ENCODE measurements around the gene TIMP3.

Gene TIMP3

GRCh38 chr22:32781695-32782094 lies 19.8 kb upstream of the TIMP3 start:
- no peak for DNase-seq
- in situ Hi-C loops (cut with MboI; ENCODE audit: low pct_unique_long_range_greater_than_20kb, low sequenced_read_pairs): no loop called here

GRCh38 chr22:32785321-32786026 lies 16.0 kb upstream of the TIMP3 start:
- no peak for DNase-seq
- in situ Hi-C loops (cut with MboI; ENCODE audit: low pct_unique_long_range_greater_than_20kb, low sequenced_read_pairs): no loop called here

DNA sequence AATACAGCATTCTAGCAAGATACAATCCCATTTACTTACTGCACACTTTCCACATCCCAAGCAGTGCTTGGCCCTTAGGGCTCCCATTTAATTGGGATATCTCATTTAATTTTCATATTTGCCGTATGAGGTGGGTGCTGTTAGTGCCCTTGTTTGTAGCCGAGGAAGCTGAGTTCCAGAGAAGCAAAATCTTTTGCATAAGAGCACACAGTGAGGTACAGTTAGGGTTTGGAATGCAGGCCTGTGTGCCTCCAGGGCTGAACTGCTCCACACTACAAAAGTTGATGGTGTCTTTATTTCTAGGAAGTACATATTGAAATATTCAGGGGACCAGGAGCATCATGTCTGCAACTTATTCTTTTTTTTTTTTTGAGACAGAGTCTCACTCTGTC lies 15.5 kb upstream of the TIMP3 start:
- DNase-seq: no peak
- in situ Hi-C loops (cut with MboI; ENCODE audit: low pct_unique_long_range_greater_than_20kb, low sequenced_read_pairs): no loop called here

GRCh38 chr22:32788904-32789624 lies 12.4 kb upstream of the TIMP3 start:
- in situ Hi-C loops (cut with MboI; ENCODE audit: low pct_unique_long_range_greater_than_20kb, low sequenced_read_pairs): no loop called here
- DNase-seq: no peak

GRCh38 chr22:32789797-32790620 lies 11.5 kb upstream of the TIMP3 start:
- in situ Hi-C loops (cut with MboI; ENCODE audit: low pct_unique_long_range_greater_than_20kb, low sequenced_read_pairs): loop anchor here (10.0 kb wide), 2 partner anchors 135 to 265 kb away; no protein-coding TSS in a partner anchor

DNA sequence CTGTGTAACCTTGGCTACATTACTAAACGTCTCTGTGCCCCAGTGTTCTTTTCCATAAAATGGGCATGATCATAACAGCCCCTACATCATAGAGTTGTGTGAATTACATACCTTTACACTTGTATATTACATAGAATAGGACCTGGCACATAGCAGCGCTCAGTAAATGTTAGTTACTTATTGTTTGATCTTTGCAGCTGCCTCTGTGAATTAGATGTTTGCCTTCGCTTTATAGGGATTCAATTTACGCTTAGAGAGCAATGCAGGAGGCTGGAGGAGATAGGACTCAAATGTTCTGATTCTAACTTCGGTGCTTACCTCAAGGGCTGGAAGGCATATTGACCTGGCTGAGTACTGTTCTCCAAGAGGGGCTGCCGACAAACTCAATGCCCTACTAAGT lies 10.4 kb upstream of the TIMP3 start:
- no peak for DNase-seq
- in situ Hi-C loops (cut with MboI; ENCODE audit: low pct_unique_long_range_greater_than_20kb, low sequenced_read_pairs): loop anchor here (10.0 kb wide), 2 partner anchors 136 to 266 kb away; no protein-coding TSS in a partner anchor

More at GRCh38 chr22:32789797-32790620, 11.5 kb upstream of the TIMP3 start:
- no peak for DNase-seq

- DNase-seq: no peak
- in situ Hi-C loops (cut with MboI; ENCODE audit: low pct_unique_long_range_greater_than_20kb, low sequenced_read_pairs): loop anchor here (10.0 kb wide), 2 partner anchors 137 to 267 kb away; no protein-coding TSS in a partner anchor
These were observed 10.0 kb upstream of the TIMP3 start for GRCh38 chr22:32791485-32791884.

DNA sequence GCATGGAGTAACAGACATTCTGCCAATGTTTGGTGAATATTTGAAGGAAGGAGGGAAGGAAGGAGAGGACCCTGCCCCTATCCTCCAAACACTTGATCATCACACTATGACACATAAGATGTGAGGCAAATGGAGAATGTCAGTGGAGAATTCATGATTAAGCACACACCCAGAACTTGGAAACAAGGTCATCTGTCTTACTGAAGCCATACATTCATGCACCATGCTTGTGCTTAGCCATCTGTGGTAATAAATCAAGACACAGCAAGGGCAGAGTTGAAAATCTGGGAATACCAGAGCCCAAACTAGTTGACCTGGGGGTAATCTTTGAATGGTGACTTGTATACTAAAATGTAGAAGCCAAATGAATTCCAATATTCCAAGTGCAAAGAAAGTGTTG lies 7.9 kb upstream of the TIMP3 start:
- DNase-seq: no peak
- in situ Hi-C loops (cut with MboI; ENCODE audit: low pct_unique_long_range_greater_than_20kb, low sequenced_read_pairs): loop anchor here (10.0 kb wide), 2 partner anchors 139 to 269 kb away; no protein-coding TSS in a partner anchor

DNA sequence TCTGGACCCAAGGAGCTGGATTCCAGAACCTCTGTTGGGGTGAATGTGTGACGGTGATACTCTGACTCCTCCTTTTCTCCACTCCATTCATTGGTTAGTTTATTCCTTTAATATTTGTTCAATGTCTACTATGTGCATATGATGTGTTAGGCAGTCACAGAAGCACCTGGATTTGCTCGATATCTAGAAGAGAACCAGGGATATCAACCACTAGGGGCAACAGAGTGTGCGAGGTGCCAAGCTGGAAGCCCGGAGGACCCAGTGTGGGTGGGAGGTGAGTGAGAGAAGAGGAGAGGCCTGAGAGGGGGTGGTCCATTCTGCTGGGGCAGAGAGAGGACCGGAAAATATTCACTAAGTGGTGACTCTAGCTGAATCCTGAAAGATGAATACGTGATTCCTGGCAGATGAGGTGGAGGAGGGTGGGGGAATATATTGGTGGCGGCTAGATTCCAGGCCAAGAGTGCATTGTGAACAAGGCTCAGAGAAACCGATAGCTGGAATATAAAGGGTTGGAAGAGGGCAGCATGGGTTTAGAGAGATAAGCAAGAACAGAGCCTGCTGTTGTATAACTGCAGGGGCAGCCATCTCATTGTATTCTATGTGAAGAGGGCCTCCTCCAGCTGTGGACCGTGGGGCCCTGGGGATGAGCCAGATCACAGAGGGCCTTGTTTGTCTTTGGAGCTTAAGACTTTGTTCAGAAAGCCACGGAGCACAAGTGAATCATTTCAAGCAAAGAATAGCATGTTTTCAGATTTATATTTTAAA lies 6.9 kb upstream of the TIMP3 start:
- DNase-seq: no peak
- in situ Hi-C loops (cut with MboI; ENCODE audit: low pct_unique_long_range_greater_than_20kb, low sequenced_read_pairs): loop anchor here (10.0 kb wide), 2 partner anchors 140 to 270 kb away; no protein-coding TSS in a partner anchor

DNA sequence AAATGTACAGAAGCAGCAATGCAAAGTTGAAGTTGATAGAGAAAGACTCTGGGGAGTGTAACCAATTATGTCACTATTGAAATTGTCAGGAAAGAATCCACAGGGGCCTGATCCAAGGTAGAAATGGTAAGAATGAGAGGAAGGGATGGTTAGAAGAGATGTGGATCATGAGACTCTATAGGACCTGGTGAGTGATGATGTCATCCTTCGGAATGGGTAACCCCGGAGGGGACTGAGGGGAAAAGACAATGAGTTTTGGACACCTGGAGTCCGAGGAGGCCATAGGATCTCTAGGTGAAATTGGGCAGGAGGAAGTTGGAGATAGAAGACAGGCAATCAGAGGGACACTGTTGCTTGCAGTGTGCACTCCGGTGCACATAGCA lies 6.3 kb upstream of the TIMP3 start:
- DNase-seq: no peak
- in situ Hi-C loops (cut with MboI; ENCODE audit: low pct_unique_long_range_greater_than_20kb, low sequenced_read_pairs): loop anchor here (10.0 kb wide), 2 partner anchors 140 to 270 kb away; no protein-coding TSS in a partner anchor

GRCh38 chr22:32796865-32797573 lies 4.5 kb upstream of the TIMP3 start:
- in situ Hi-C loops (cut with MboI; ENCODE audit: low pct_unique_long_range_greater_than_20kb, low sequenced_read_pairs): loop anchor here (10.0 kb wide), 2 partner anchors 142 to 272 kb away; no protein-coding TSS in a partner anchor

GRCh38 chr22:32799496-32799895 lies 2.0 kb upstream of the TIMP3 start:
- no peak for DNase-seq
- in situ Hi-C loops (cut with MboI; ENCODE audit: low pct_unique_long_range_greater_than_20kb, low sequenced_read_pairs): loop anchor here (10.0 kb wide), 2 partner anchors 145 to 275 kb away; no protein-coding TSS in a partner anchor

More at GRCh38 chr22:32796865-32797573, 4.5 kb upstream of the TIMP3 start:
- DNase-seq: peak; percentile 77

DNA sequence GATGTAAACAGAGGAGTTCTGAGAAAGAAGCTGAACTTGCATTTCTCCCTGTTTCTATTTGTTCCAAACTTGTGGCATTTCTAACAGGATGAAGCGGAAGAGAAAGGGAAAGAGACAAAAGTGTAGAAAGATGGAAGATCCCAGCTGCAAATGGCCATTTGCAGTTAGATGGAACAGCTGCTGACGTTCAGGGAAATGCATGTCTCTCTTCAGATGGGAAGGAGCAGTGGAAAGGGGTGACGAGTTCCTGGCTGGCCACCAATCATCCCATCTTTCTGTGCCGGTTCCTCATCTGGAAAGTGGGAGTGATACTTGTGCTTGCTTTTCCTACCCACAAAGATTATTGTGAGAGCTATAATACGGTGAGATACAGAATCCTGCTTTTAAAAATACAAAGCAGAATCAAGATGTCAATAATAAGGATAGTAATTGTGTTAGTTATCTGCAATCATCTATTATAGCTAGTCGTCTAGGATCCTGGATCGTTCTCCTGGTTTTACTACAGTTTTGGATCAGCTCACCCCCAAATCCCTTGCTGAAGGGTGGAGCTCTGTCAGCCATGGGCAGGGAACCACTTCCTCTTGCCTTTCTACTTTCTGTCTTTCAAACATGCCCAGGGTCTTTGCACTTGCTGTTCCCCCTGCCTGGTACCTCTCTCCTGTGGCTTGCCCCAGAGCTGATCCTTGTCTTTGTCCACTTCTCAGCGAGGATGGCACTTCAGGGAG lies 1.2 kb upstream of the TIMP3 start:
- no peak for DNase-seq
- in situ Hi-C loops (cut with MboI; ENCODE audit: low pct_unique_long_range_greater_than_20kb, low sequenced_read_pairs): no loop called here

DNA sequence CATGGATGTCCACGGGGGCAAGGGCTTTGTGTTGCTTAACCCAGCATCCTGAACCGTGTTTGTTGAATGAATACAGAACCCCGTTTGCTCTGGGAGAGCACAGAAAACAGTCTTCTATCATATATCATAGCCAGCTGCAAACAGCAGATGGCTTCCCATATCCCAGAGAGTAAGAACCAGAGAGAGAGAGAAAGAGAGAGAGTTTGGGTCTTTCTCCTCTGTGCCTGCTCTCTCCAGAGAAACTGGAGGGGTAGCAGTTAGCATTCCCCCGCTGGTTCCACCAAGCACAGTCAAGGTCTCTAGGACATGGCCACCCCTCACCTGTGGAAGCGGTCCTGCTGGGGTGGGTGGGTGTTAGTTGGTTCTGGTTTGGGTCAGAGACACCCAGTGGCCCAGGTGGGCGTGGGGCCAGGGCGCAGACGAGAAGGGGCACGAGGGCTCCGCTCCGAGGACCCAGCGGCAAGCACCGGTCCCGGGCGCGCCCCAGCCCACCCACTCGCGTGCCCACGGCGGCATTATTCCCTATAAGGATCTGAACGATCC lies 440 bp upstream of the TIMP3 start:
- in situ Hi-C loops (cut with MboI; ENCODE audit: low pct_unique_long_range_greater_than_20kb, low sequenced_read_pairs): no loop called here
- DNase-seq: no peak

DNA sequence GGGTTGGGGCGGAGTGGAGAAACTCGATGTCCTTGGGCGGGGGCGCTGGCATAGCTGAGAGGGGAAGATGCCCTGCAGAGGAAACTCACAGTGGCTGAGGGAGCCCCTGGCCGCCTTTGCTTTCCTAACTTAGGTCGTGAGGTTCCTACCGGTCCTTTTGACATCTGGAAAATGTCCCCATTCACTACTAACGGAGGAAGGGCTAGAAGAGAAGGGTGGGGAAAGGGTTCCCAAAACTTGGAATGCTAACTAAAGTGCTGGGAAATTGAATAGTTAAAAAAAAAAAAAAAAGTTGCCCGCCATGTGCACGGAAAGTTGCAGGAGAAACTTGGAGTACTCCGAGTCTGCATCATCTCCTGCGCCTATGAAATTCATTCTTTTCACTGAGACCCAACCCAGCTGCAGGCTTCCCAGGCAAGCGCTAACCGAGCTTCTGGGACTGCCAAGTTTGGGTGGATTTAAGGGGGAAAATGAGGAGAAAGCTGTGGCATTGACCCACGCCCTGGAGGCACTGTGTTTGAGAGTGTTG lies 796 bp downstream of the TIMP3 start:
- in situ Hi-C loops (cut with MboI; ENCODE audit: low pct_unique_long_range_greater_than_20kb, low sequenced_read_pairs): no loop called here

GRCh38 chr22:32803020-32803737 lies 1.7 kb downstream of the TIMP3 start:
- in situ Hi-C loops (cut with MboI; ENCODE audit: low pct_unique_long_range_greater_than_20kb, low sequenced_read_pairs): no loop called here
- DNase-seq: no peak

More for the DNA sequence above, 796 bp downstream of the TIMP3 start:
- no peak for DNase-seq

All from KBM-7 (cell line).